GM12873 (cell line): ENCODE measurements around the gene CXCL8.

ENCODE experiments used
- CTCF ChIP-seq: IDR thresholded peaks from 2 replicates; pipeline ENCODE4 v1.5.1; 2012; ENCODE audit warnings: low read depth, mild to moderate bottlenecking, moderate library complexity, low read length, control low read depth; ENCODE audit not compliant: insufficient read depth; ENCODE audit errors: missing control alignments

Gene CXCL8

DNA sequence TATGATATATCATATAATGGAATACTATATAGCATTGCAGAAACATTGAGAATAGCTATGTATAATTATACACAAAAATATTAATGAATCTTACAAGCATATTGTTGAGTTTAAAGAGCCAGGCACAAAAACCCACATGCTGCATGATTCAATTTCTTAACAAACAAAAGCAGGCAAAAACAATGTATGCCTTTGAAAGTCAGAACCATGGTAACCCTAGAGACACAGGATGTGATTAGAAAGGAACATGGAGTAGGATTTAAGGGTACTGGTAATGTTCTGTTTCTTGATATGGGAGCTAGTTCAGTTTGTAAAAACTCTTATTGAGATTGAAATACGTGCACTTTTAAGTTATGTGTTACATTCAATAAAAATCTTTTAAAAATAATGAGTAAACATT, 21.5 kb downstream of the CXCL8 start:
- TF ChIP-seq CTCF: no peak

- TF ChIP-seq CTCF: no peak
These were observed 22.0 kb downstream of the CXCL8 start for GRCh38 chr4:73762409-73762808.

DNA sequence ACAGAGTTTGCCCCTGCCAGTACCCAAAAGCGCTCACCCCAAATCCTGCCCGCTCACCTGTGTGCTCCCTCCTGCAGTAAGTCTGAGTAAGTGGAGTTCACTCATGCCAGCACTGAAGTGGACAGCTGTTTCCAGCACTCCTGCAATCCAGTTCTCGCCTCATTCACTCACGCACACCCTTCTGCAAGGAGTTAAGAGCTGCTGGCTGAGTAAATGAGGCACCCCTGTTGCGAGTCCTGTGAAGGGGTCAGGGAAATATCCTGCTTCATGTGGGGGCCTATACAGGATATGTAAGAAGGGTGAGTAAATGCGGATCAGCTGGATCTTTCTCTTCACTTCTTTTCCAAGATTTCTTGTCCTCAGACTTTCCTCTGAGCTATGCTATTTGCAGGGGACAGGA, 23.5 kb downstream of the CXCL8 start:
- no peak for TF ChIP-seq CTCF

- TF ChIP-seq CTCF: no peak
These were observed 24.1 kb downstream of the CXCL8 start for GRCh38 chr4:73764513-73764912.

GRCh38 chr4:73765296-73765695, 24.9 kb downstream of the CXCL8 start:
- no peak for TF ChIP-seq CTCF

DNA sequence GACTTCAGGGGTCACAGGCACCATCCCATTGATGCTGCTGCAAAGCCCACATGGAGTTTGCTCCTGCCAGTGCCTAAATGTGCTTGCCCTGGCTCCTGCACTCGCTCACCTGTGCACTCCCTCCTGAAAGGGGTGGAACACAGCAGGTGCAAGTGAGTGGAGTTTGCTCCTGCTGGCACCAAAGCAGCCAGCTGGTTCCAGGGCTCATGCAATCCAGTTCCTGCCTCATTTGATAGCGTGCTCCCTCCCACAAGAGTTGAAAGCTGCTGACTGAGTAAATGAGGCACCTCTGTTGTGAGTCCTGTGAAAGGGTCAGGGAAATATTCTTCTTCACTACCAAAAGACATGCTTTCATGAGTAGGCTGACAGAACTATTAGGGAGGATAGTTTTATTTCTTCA, 30.5 kb downstream of the CXCL8 start:
- no peak for TF ChIP-seq CTCF

GRCh38 chr4:73772363-73772762, 32.0 kb downstream of the CXCL8 start:
- no peak for TF ChIP-seq CTCF
